Transverse colon (tissue), 4 donors: ENCODE data around the gene KTN1. TPM values are rescaled to one million over a fixed set of nuclear protein-coding genes. Genes with fewer than 3 reads are reported as not detected.

Experiments used
- DNase-seq: peaks from one replicate; pipeline ENCODE4 v3.0.0-alpha.2; 2019
- H3K27ac ChIP-seq, 4 donors: fragments of 200-600 bp; sonication (generic); 2 replicates each; pipeline ENCODE4 v1.5.1; 2016 to 2018; ENCODE audit warnings: inconsistent platforms in 4 of 4
- H3K27me3 ChIP-seq: fragments of 200-600 bp; sonication (generic); 2 replicates; pipeline ENCODE4 v1.5.1; 2017; ENCODE audit warnings: inconsistent platforms
- H3K36me3 ChIP-seq, 4 donors: fragments of 200-600 bp; sonication (generic); 2 replicates each; pipeline ENCODE4 v1.5.1; 2017 to 2019; ENCODE audit warnings: inconsistent platforms in 4 of 4
- H3K4me1 ChIP-seq, 4 donors: fragments of 200-600 bp; sonication (generic); 2 replicates each; pipeline ENCODE4 v1.5.1; 2017 to 2020; ENCODE audit warnings: inconsistent platforms in 4 of 4
- H3K4me3 ChIP-seq, 4 donors: fragments of 200-600 bp; sonication (generic); 1 replicate in 1 of 4; 2 replicates in 3 of 4; pipeline versions ENCODE4 v1.5.1 to v1.6.1; 2017 to 2019; ENCODE audit warnings: inconsistent platforms in 4 of 4
- H3K9me3 ChIP-seq, 2 donors: fragments of 200-600 bp; sonication (generic); 2 replicates each; pipeline ENCODE4 v1.5.1; 2017 to 2019; ENCODE audit warnings: inconsistent platforms in 2 of 2
- CTCF ChIP-seq, 5 experiments: fragments of 200-600 bp in 3 of 5; fragments of 450-650 bp in 2 of 5; sonication (generic) in 3 of 5; IDR thresholded peaks; 1 replicate in 2 of 5; 2 replicates in 3 of 5; pipeline ENCODE4 v1.5.1; 2016 to 2017; ENCODE audit warnings: antibody characterized with exemption in 5 of 5, inconsistent platforms in 3 of 5, mild to moderate bottlenecking in 2 of 5, moderate library complexity in 1 of 5
- EP300 ChIP-seq: sonication (generic); formaldehyde crosslinking; IDR thresholded peaks from one replicate; pipeline ENCODE4 v1.6.1; 2017; ENCODE audit warnings: antibody characterized with exemption, low read depth
- POLR2A ChIP-seq: fragments of 450-650 bp; IDR thresholded peaks from one replicate; pipeline ENCODE4 v1.6.1; 2016; ENCODE audit warnings: antibody characterized with exemption, mild to moderate bottlenecking, moderate library complexity
- POLR2AphosphoS5 ChIP-seq, 3 donors: sonication (generic); formaldehyde crosslinking; IDR thresholded peaks; one replicate each; pipeline ENCODE4 v1.6.1; 2016; ENCODE audit warnings: antibody characterized with exemption in 3 of 3
- WGBS, 2 donors: methylation state at CpG; one replicate each; pipeline ENCODE4 v1.1.5; 2018; ENCODE audit warnings: low coverage in 1 of 2; 5-methylcytosine and 5-hydroxymethylcytosine counted together
- in situ Hi-C, 4 donors: fragments of 200-750 bp; cut with MboI; loops; one replicate each; pipeline versions ENCODE4 v1.15.0 to v1.15.1; 2017; ENCODE audit warnings: low sequenced_read_pairs in 3 of 4, low pct_ligation_motif_present in 1 of 4, low pct_unique_long_range_greater_than_20kb in 1 of 4
- intact Hi-C: fragments of 100-400 bp; cut with DNase I; formaldehyde crosslinking; loops from one replicate; pipeline ENCODE4 v1.15.1; 2023; ENCODE audit warnings: low total_unique reads
- total RNA-seq, 4 donors: library from RNA; depleted of rRNA; stranded (reverse); fragments of >200 nt; gene quantifications; one replicate each; pipeline ENCODE4 v1.1.0, GENCODE V29; 2016

KTN1 gene
- total RNA-seq, 4 donors from 2014 or later: 101 to 279 (median 129) TPM

GRCh38 chr14:55710506-55711041 lies 130.6 kb downstream of the KTN1 start:
- intact Hi-C loops: loop anchor here (10.0 kb wide), 1 partner anchor 634 kb away; no protein-coding TSS in a partner anchor
- no peak overlapping the region for H3K4me3 ChIP-seq
- H3K9me3 ChIP-seq: no peaks in the 10 kb centered on the region
- no peak for TF ChIP-seq CTCF (IDR thresholded peaks at IDR 0.05)
- TF ChIP-seq EP300: no peak
- no peak for TF ChIP-seq POLR2AphosphoS5 (IDR thresholded peaks at IDR 0.05)
- H3K4me1 ChIP-seq: peaks cover 0 to 10% (median 2%) of the 10 kb centered on the region in 4 donors
- H3K27ac ChIP-seq: no peak overlapping the region
- 53 to 68% methylated on average over 2 of the region's 2 CpGs for WGBS, 2 donors
- H3K36me3 ChIP-seq: no peaks in the 10 kb centered on the region
- no peak for DNase-seq
- H3K27me3 ChIP-seq: no peaks in the 10 kb centered on the region
- in situ Hi-C loops: loop anchor here in 2 of 4 donors (25.0 kb wide), 2 partner anchors 627 to 752 kb away; no protein-coding TSS in a partner anchor

DNA sequence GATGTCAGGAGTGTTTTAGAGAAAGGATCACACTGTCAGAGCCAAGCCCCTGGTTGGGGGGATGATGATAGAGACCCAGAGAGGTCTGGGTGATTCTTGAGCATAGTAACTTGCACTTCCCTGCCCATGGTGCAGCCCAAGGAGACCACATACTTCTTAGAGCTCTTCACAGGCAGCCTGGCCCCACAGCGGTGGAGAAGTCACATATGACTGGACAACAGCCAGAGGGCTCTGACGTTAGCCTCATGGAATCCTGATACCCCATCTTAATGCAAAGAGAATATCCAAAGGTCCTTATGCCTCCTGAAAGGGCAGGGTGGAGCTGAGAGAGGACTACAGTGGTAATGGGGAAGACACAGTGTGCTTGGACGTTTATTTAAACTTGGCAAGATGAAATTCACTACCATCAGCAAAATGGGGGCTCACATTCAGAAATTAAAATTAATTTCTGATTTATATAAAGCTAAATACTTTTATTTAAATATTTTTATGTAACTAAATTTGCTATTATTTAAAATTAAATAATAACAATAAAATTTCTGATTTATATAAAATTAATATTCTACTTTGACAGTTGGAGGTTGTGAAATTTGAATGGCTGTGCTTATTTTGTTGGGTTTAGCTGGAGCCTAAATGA lies 131.3 kb downstream of the KTN1 start:
- Histone ChIP-seq H3K9me3 (no peaks in the 10 kb centered on the region), H3K27me3 (no peaks in the 10 kb centered on the region), H3K36me3 (no peaks in the 10 kb centered on the region), H3K4me3 (no peak overlapping the region), H3K4me1 (peaks cover 0 to 6% (median 0%) of the 10 kb centered on the region in 4 donors), H3K27ac (no peak overlapping the region)
- 68 to 72% methylated on average over 2 to 3 of the region's 3 CpGs for WGBS, 2 donors
- TF ChIP-seq POLR2A: no peak
- TF ChIP-seq CTCF (IDR thresholded peaks at IDR 0.05): no peak
- TF ChIP-seq POLR2AphosphoS5 (IDR thresholded peaks at IDR 0.05): no peak
- no peak for TF ChIP-seq EP300
- DNase-seq: no peak
- in situ Hi-C loops: loop anchor here in 2 of 4 donors (25.0 kb wide), 2 partner anchors 626 to 751 kb away; no protein-coding TSS in a partner anchor
- intact Hi-C loops: loop anchor here (10.0 kb wide), 1 partner anchor 634 kb away; no protein-coding TSS in a partner anchor

DNA sequence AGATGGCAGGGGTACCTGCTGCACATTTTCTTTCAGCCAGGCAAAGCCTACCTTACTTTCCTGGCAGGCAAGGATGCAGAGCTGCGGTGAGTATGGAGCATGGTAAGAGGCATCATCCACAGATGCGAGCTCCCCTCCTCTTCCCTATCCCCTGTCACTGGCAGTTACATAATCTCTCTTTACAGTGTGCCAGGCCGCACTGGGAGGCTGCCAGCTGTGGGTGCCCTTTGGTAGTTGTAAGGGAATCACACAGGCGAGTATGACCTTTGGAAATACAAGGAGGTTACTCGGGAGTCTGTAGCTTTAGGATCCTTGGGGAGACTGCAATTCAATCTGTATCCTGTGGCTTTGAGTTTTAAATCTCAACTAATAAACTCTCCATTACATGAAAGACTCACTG lies 132.5 kb downstream of the KTN1 start:
- H3K4me3 ChIP-seq: no peak overlapping the region
- no peaks in the 10 kb centered on the region for H3K36me3 ChIP-seq
- intact Hi-C loops (loop anchor here (10.0 kb wide), 1 partner anchor 632 kb away; no protein-coding TSS in a partner anchor), in situ Hi-C loops (loop anchor here in 2 of 4 donors (25.0 kb wide), 2 partner anchors 625 to 750 kb away; no protein-coding TSS in a partner anchor)
- 90 to 100% methylated on average over 1 to 4 of the region's 5 CpGs for WGBS, 2 donors
- H3K27me3 ChIP-seq: no peaks in the 10 kb centered on the region
- H3K27ac ChIP-seq: no peak overlapping the region
- no peaks in the 10 kb centered on the region for H3K9me3 ChIP-seq
- H3K4me1 ChIP-seq: peaks cover 0 to 2% (median 0%) of the 10 kb centered on the region in 4 donors
- TF ChIP-seq POLR2AphosphoS5 (IDR thresholded peaks at IDR 0.05): no peak
- DNase-seq: no peak

DNA sequence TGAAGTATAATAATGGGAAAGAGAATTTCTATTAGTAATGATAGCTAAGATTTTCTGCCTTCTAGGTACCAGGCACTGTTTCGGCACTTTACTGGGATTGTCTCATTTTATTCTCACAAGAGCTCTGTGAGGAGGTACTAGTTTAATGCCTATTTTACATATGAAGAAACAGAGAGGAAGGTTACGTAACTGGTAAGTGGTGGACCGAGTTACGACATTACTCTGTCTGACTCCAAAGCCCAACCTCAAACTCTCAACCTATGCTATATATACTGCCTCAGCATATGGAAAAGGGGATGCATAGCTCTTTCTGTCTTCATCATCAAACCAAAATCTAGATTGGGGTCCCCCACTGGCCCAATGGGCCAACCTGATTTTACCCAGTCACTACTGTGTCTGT lies 133.5 kb downstream of the KTN1 start:
- no peaks in the 10 kb centered on the region for H3K9me3 ChIP-seq
- DNase-seq: no peak
- TF ChIP-seq CTCF (IDR thresholded peaks at IDR 0.05) (no peak), POLR2A (no peak), EP300 (no peak), POLR2AphosphoS5 (IDR thresholded peaks at IDR 0.05) (no peak)
- H3K27ac ChIP-seq: no peak overlapping the region
- no peaks in the 10 kb centered on the region for H3K27me3 ChIP-seq
- WGBS, 2 donors: 91 to 98% methylated on average over 1 to 4 of the region's 4 CpGs
- in situ Hi-C loops (loop anchor here in 2 of 4 donors (25.0 kb wide), 2 partner anchors 624 to 749 kb away; no protein-coding TSS in a partner anchor), intact Hi-C loops (loop anchor here (10.0 kb wide), 1 partner anchor 631 kb away; no protein-coding TSS in a partner anchor)
- no peaks in the 10 kb centered on the region for H3K36me3 ChIP-seq
- H3K4me3 ChIP-seq: no peak overlapping the region
- no peaks in the 10 kb centered on the region for H3K4me1 ChIP-seq
